Upper lobe of right lung (tissue), 1 donor: ENCODE measurements around the gene GCC1. TPM values are rescaled to one million over a fixed set of nuclear protein-coding genes. Genes with fewer than 3 reads are reported as not detected.
"Not testable (repeated sequence)": the region's sequence is repeated elsewhere in the genome, so short reads cannot be mapped to it uniquely, and the experiment has no call there.

ENCODE experiments used
- ATAC-seq: fragments of 200-7000 bp; cut with Tn5 transposase; one replicate; pipeline ENCODE4 v1.9.1; 2020; ENCODE audit warnings: mild to moderate bottlenecking, moderate library complexity
- DNase-seq: peaks from one replicate; pipeline ENCODE4 v3.0.0-alpha.2; 2020
- H3K27ac ChIP-seq: fragments of 200-600 bp; one replicate; pipeline ENCODE4 v1.8.0; 2022
- H3K27me3 ChIP-seq: fragments of 200-600 bp; one replicate; pipeline ENCODE4 v1.8.0; 2022; ENCODE audit warnings: mild to moderate bottlenecking
- H3K36me3 ChIP-seq: fragments of 200-600 bp; one replicate; pipeline ENCODE4 v1.8.0; 2022
- H3K4me1 ChIP-seq: fragments of 200-600 bp; one replicate; pipeline ENCODE4 v1.8.0; 2022
- H3K4me3 ChIP-seq: fragments of 200-600 bp; one replicate; pipeline ENCODE4 v1.8.0; 2022; ENCODE audit warnings: mild to moderate bottlenecking
- H3K9me3 ChIP-seq: fragments of 200-600 bp; one replicate; pipeline ENCODE4 v1.8.0; 2022
- intact Hi-C: fragments of 100-400 bp; cut with DNase I; formaldehyde crosslinking; loops from one replicate; pipeline ENCODE4 v1.11.0; 2022
- total RNA-seq: library from RNA; stranded (reverse); fragmentation: NEBNext Ultra II Directional; extraction: Animal tissue kit (Norgen Biotek cat#: 25700); gene quantifications from one replicate; pipeline ENCODE4 v1.2.1, GENCODE V29; 2021
- TF ChIP-seq, protein P1 (sequence below): fragments of 200-600 bp; IDR thresholded peaks from one replicate; pipeline ENCODE4 v1.8.0; 2022; ENCODE audit warnings: antibody characterized with exemption
- donor health status: DM: no; HTN: yes; CAD: no; lungs with severe emphysema.

Gene GCC1
- total RNA-seq, 1 donor from 2014 or later = 18.1 TPM

DNA sequence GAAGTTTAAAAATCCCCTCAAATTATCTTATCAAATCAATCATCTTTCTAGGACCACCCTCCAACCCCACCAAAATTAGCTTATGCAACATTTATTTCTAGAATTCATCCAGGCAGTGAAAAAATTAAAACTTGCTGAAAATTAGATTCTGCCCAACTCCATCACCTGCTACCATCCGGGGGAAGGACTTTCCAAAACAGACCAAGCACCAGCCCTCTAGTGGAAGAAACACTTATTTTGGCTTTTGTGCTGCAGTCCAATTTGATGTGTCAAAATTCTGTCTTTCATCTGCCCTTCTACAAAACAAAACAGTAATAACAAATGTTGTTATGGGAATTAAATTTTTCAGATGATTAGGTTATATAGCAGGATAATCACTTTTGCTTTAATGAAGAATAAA lies 35.1 kb downstream of the GCC1 start:
- no peak for DNase-seq
- intact Hi-C loops = no loop called here

DNA sequence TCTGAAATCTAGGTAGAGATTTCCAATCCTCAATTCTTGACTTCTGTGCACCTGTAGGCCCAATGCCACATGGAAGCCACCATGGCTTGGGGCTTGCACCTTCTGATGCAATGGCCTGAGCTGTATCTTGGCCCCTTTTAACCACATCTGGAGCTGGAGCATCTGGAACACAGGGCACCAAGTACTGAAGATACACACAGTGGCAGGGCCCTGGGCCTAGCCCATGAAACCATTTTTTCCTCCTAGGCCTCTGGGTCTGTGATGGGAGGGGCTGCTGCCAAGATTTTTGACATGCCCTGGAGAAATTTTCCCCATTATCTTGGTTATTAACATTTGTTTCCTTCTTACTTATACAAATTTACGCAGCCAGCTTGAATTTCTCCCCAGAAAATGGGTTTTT lies 39.1 kb downstream of the GCC1 start:
- TF ChIP-seq, protein P1, sequence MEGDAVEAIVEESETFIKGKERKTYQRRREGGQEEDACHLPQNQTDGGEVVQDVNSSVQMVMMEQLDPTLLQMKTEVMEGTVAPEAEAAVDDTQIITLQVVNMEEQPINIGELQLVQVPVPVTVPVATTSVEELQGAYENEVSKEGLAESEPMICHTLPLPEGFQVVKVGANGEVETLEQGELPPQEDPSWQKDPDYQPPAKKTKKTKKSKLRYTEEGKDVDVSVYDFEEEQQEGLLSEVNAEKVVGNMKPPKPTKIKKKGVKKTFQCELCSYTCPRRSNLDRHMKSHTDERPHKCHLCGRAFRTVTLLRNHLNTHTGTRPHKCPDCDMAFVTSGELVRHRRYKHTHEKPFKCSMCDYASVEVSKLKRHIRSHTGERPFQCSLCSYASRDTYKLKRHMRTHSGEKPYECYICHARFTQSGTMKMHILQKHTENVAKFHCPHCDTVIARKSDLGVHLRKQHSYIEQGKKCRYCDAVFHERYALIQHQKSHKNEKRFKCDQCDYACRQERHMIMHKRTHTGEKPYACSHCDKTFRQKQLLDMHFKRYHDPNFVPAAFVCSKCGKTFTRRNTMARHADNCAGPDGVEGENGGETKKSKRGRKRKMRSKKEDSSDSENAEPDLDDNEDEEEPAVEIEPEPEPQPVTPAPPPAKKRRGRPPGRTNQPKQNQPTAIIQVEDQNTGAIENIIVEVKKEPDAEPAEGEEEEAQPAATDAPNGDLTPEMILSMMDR = no peak
- H3K36me3 ChIP-seq = no peaks in the 10 kb centered on the region
- no peaks in the 10 kb centered on the region for H3K4me1 ChIP-seq
- no peak overlapping the region for H3K4me3 ChIP-seq
- ATAC-seq (no peak), DNase-seq (no peak)
- H3K27ac ChIP-seq = no peak overlapping the region
- no peaks in the 10 kb centered on the region for H3K9me3 ChIP-seq
- intact Hi-C loops = no loop called here
- peaks cover 4% of the 10 kb centered on the region for H3K27me3 ChIP-seq

More for the DNA sequence above, 35.1 kb downstream of the GCC1 start:
- TF ChIP-seq, protein P1 = no peak
- Histone ChIP-seq H3K4me3 (no peak overlapping the region), H3K27ac (no peak overlapping the region), H3K36me3 (no peaks in the 10 kb centered on the region), H3K4me1 (no peaks in the 10 kb centered on the region), H3K9me3 (no peaks in the 10 kb centered on the region), H3K27me3 (no peaks in the 10 kb centered on the region)
- no peak for ATAC-seq

DNA sequence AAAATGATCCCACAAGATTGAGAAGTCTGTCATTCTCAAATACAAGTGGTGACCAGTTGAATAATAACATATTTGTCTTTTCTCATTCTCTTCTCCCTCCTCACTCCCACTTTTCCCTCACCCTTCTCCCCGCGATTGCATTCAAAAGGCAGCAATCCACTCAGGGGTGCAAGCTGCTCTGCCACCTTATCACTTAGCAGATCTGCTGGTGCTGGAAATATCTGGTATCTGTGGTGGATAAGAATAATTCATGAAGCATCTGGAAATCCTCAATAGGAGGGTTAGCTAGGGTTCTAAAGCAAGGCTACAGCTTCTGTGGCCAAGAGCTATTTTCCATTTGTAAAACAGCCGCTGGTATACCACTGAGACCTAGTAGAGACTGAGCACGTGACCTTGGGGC lies 43.8 kb downstream of the GCC1 start:
- Histone ChIP-seq H3K9me3 (no peaks in the 10 kb centered on the region), H3K4me1 (no peaks in the 10 kb centered on the region), H3K27ac (no peak overlapping the region), H3K27me3 (peaks cover 22% of the 10 kb centered on the region), H3K36me3 (no peaks in the 10 kb centered on the region), H3K4me3 (no peak overlapping the region)
- intact Hi-C loops = no loop called here
- DNase-seq (no peak), ATAC-seq (no peak)
- TF ChIP-seq, protein P1 = no peak

DNA sequence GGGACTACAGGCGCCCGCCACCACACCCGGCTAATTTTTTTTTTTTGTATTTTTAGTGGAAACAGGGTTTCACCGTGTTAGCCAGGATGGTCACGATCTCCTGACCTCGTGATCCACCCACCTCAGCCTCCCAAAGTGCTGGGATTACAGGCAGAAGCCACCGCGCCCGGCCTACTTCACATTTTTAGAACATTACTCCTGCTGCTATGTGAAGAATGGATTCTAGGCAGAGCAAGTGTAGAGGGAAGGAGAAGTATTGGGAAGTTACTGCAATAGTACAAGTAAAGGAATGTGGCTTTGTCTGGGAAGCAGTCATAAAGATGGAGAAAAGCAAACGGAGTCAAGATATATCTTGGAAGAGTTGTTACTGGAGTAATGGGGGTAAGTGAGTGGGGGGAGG lies 44.9 kb downstream of the GCC1 start:
- ATAC-seq, H3K9me3 ChIP-seq, H3K4me3 ChIP-seq, H3K36me3 ChIP-seq, H3K4me1 ChIP-seq, DNase-seq, intact Hi-C loops, H3K27ac ChIP-seq: not testable (repeated sequence)
- peaks cover 32% of the 10 kb centered on the region for H3K27me3 ChIP-seq

DNA sequence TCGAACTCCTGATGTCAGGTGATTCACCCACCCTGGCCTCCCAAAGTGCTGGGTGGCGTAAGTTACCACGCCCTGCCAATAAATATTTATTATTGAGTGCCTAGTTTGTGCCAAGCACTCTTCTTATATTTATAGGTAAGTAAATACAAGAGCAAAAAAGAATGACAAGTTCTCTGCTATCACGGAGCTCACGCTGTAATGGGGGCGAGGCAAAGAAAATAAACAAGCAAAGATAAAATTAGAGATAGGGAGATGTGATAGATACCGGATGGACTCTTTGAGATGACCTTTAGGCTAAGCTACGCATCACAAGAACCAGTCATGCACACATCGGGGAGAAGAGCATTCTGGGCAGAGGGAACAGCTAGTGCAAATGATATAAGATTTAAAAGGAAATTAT lies 46.3 kb downstream of the GCC1 start:
- TF ChIP-seq, protein P1 = no peak
- intact Hi-C loops = no loop called here
- no peaks in the 10 kb centered on the region for H3K9me3 ChIP-seq
- H3K4me1 ChIP-seq = no peaks in the 10 kb centered on the region
- no peak overlapping the region for H3K4me3 ChIP-seq
- H3K27me3 ChIP-seq = peaks cover 32% of the 10 kb centered on the region
- ATAC-seq = no peak
- no peaks in the 10 kb centered on the region for H3K36me3 ChIP-seq
- H3K27ac ChIP-seq = no peak overlapping the region
- DNase-seq = no peak

DNA sequence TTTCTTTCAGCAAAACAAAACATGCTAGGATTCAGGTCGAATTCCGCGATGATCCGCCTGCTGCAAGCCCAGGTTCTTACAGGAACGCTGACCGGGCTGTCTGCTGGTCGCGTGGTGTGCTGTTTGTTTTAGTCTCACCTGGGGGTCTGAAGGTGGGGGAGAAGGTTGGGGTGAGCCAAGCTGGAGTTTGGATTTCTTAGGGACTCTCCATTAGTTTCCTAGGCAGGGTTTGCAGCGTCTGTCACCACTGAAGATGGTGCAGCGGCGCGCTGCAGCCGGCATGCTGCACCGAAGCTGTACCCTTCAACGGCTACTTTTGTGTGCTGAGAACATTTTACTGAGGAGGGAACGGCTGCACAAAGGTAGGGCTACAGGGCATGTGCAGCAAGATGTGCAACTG lies 48.7 kb downstream of the GCC1 start:
- H3K4me1 ChIP-seq = no peaks in the 10 kb centered on the region
- TF ChIP-seq, protein P1 = no peak
- H3K9me3 ChIP-seq = no peaks in the 10 kb centered on the region
- no peak for DNase-seq
- peaks cover 30% of the 10 kb centered on the region for H3K27me3 ChIP-seq
- H3K27ac ChIP-seq = no peak overlapping the region
- H3K36me3 ChIP-seq = no peaks in the 10 kb centered on the region
- intact Hi-C loops = no loop called here
- H3K4me3 ChIP-seq = no peak overlapping the region
- no peak for ATAC-seq
